ENCODE data around the gene NUMBL.

DNA sequence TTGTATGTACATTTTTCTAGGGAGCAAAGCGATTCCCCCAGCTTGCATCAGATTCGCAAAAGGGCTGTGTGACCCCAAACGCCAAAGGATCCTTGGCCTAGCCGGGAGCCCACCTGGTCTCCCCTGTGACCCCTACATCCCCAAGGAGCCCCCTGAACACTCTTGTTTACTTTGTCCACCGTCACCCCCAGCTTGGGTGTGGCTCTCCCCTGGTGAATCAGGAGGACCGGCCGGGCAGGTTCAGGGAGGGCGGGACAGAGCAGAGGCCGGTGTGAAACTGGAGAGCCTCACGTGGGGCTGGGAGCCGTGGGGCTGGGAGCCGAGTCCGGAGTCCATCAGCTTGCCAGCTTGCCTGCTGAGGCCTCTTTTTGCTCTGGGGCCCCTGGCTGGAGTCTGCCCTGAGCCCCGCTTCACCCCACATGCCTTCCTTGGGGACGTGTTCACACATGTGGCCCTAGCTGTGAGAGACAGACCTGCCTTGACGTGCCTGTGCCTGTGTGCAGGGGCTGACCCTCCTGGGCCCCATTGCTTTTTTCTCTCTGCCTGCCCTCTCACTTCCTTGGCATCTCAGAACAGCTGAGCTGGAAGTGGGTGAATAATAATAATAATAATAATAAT lies 28.4 kb upstream of the NUMBL start:
- TF ChIP-seq POLR2AphosphoS5 (IDR thresholded peaks at IDR 0.05; ENCODE audit: low read depth, low read length) (no peak), POLR2A (IDR thresholded peaks at IDR 0.05; ENCODE audit: low read depth, low read length) (no peak)

All from GM12891 (cell line).